A673 (cell line): ENCODE data around the gene LCA5. TPM values are rescaled to one million over a fixed set of nuclear protein-coding genes. Genes with fewer than 3 reads are reported as not detected.

Experiments
- BruUV-seq: library from RNA; stranded (reverse); fragments of 400-500 nt; replicated peaks from 2 replicates; lab custom pipeline; 2021; lab: Mats Ljungman, UMichigan
- CTCF ChIA-PET: fragments of 300-600 bp; sonication (Branson Sonifier 250); formaldehyde crosslinking; loops from one replicate; lab custom pipeline; 2022; ENCODE audit warnings: antibody characterized with exemption; lab: Charles Lee
- POLR2A ChIA-PET: fragments of 300-600 bp; sonication (Branson Sonifier 250); formaldehyde crosslinking; loops from one replicate; lab custom pipeline; 2022; ENCODE audit warnings: antibody characterized with exemption; ENCODE audit not compliant: low non-redundant PET; lab: Charles Lee
- DNase-seq: peaks from one replicate; pipeline ENCODE4 v3.0.0-alpha.2; 2015; ENCODE audit warnings: low spot score
- H3K27ac ChIP-seq: fragments of 200-600 bp; sonication (generic); 2 replicates; pipeline ENCODE4 v1.5.1; 2016; ENCODE audit warnings: mixed run types, low read depth, mild to moderate bottlenecking, mixed read lengths, antibody characterized with exemption, low read length; ENCODE audit not compliant: poor library complexity, severe bottlenecking
- H3K27me3 ChIP-seq: fragments of 200-600 bp; sonication (generic); replicated peaks from 2 replicates; pipeline ENCODE4 v1.6.1; 2017; ENCODE audit warnings: mixed run types, low read depth, mild to moderate bottlenecking, mixed read lengths, antibody characterized with exemption, low read length; ENCODE audit not compliant: insufficient read depth, poor library complexity
- H3K36me3 ChIP-seq: fragments of 200-600 bp; sonication (generic); 2 replicates; pipeline ENCODE4 v1.6.1; 2016; ENCODE audit warnings: mixed run types, mild to moderate bottlenecking, mixed read lengths, antibody characterized with exemption, low read length; ENCODE audit not compliant: insufficient read depth, poor library complexity, severe bottlenecking
- H3K4me1 ChIP-seq: fragments of 200-600 bp; sonication (generic); 2 replicates; pipeline ENCODE4 v1.6.1; 2017; ENCODE audit warnings: mixed run types, mild to moderate bottlenecking, mixed read lengths, antibody characterized with exemption, low read length; ENCODE audit not compliant: insufficient read depth, poor library complexity, severe bottlenecking
- H3K4me3 ChIP-seq: fragments of 200-600 bp; sonication (generic); 2 replicates; pipeline ENCODE4 v1.5.1; 2016; ENCODE audit warnings: low read depth, mixed run types, mild to moderate bottlenecking, mixed read lengths, low read length; ENCODE audit not compliant: poor library complexity, severe bottlenecking
- H3K9me3 ChIP-seq: fragments of 200-600 bp; sonication (generic); 2 replicates; pipeline ENCODE4 v1.6.1; 2016; ENCODE audit warnings: mixed run types, low read depth, mild to moderate bottlenecking, mixed read lengths, antibody characterized with exemption, low read length; ENCODE audit not compliant: poor library complexity, severe bottlenecking
- CTCF ChIP-seq: fragments of 300-800, 200-600 bp; sonication (generic); conservative IDR thresholded peaks from 2 replicates; pipeline ENCODE4 v1.5.1; 2017; ENCODE audit warnings: low read depth, mild to moderate bottlenecking, antibody characterized with exemption, low read length, moderate library complexity, mixed read lengths
- EZH2 ChIP-seq: fragments of 200-600 bp; sonication (generic); IDR thresholded peaks from 2 replicates; pipeline ENCODE4 v1.6.1; 2017; ENCODE audit warnings: borderline replicate concordance, low read depth, mild to moderate bottlenecking, mixed read lengths, antibody characterized with exemption, low read length; ENCODE audit not compliant: poor library complexity, severe bottlenecking
- intact Hi-C: fragments of 100-400 bp; cut with micrococcal nuclease; formaldehyde crosslinking; loops from one replicate; pipeline ENCODE4 v1.10.0; 2022; ENCODE audit not compliant: unreplicated experiment
- total RNA-seq: library from RNA; stranded (reverse); gene quantifications from 2 replicates; pipeline ENCODE4 v1.2.3, GENCODE V29; 2021

The LCA5 gene
- total RNA-seq, 1 experiment from 2014 or later, result 3.5 TPM

GRCh38 chr6:79574630-79575225 lies 37.5 kb upstream of the LCA5 start:
- Histone ChIP-seq H3K4me1 (no peaks in the 10 kb centered on the region), H3K27ac (no peak overlapping the region), H3K4me3 (no peak overlapping the region), H3K36me3 (no peaks in the 10 kb centered on the region), H3K9me3 (no peaks in the 10 kb centered on the region), H3K27me3 (no peaks in the 10 kb centered on the region)
- CTCF ChIA-PET, result no interaction called here
- no peak for TF ChIP-seq EZH2
- no peak for TF ChIP-seq CTCF
- intact Hi-C loops, result no loop called here
- no peak for DNase-seq
- no TSS peak for BruUV-seq
- POLR2A ChIA-PET, result no interaction called here

GRCh38 chr6:79574174-79574573 lies 36.9 kb upstream of the LCA5 start:
- DNase-seq, result no peak
- no TSS peak for BruUV-seq
- CTCF ChIA-PET, result no interaction called here
- intact Hi-C loops, result no loop called here
- H3K4me3 ChIP-seq, result no peak overlapping the region
- H3K4me1 ChIP-seq, result no peaks in the 10 kb centered on the region
- TF ChIP-seq CTCF (no peak), EZH2 (no peak)
- POLR2A ChIA-PET, result no interaction called here
- no peak overlapping the region for H3K27ac ChIP-seq
- H3K27me3 ChIP-seq, result no peaks in the 10 kb centered on the region
- H3K36me3 ChIP-seq, result no peaks in the 10 kb centered on the region
- H3K9me3 ChIP-seq, result no peaks in the 10 kb centered on the region

GRCh38 chr6:79571030-79571367 lies 33.8 kb upstream of the LCA5 start:
- POLR2A ChIA-PET, result no interaction called here
- CTCF ChIA-PET, result interaction anchor here (0.7 to 1.2 kb wide), 3 partner anchors 101 to 297 kb away, joined by 4 to 5 read pairs (median 5); no protein-coding TSS in a partner anchor

More at GRCh38 chr6:79571030-79571367, 33.8 kb upstream of the LCA5 start:
- Histone ChIP-seq H3K4me1 (no peaks in the 10 kb centered on the region), H3K36me3 (no peaks in the 10 kb centered on the region), H3K27me3 (no peaks in the 10 kb centered on the region), H3K27ac (no peak overlapping the region), H3K9me3 (no peaks in the 10 kb centered on the region), H3K4me3 (no peak overlapping the region)
- intact Hi-C loops, result loop anchor here (2.0 kb wide), 3 partner anchors 102 to 298 kb away; no protein-coding TSS in a partner anchor
- no TSS peak for BruUV-seq
- DNase-seq, result no peak
- TF ChIP-seq CTCF (no peak), EZH2 (no peak)
